OCI-LY7 (cell line): ENCODE measurements around the gene SPOP. TPM values are rescaled to one million over a fixed set of nuclear protein-coding genes. Genes with fewer than 3 reads are reported as not detected.
A peak's percentile ranks its signal among the peaks of the same experiment; 100 is the strongest.
"Not testable (repeated sequence)": the region's sequence is repeated elsewhere in the genome, so short reads cannot be mapped to it uniquely, and the experiment has no call there.

ENCODE experiments used
- BruUV-seq: library from RNA; stranded (reverse); fragments of 400-500 nt; replicated peaks from 2 replicates; lab custom pipeline; 2021; lab: Mats Ljungman, UMichigan
- CTCF ChIA-PET: fragments of 300-600 bp; sonication (Branson Sonifier 250); formaldehyde crosslinking; loops from one replicate; lab custom pipeline; 2022; ENCODE audit warnings: antibody characterized with exemption; ENCODE audit not compliant: unreplicated experiment; lab: Charles Lee
- POLR2A ChIA-PET: fragments of 300-600 bp; sonication (Branson Sonifier 250); formaldehyde crosslinking; loops from one replicate; lab custom pipeline; 2022; ENCODE audit warnings: antibody characterized with exemption; lab: Charles Lee
- DNase-seq: peaks from one replicate; pipeline ENCODE4 v3.0.0-alpha.2; 2015; ENCODE audit warnings: low spot score
- H2AFZ ChIP-seq: fragments of 200-600 bp; sonication (generic), shearing (Covaris generic); 2 replicates; pipeline ENCODE4 v1.6.1; 2014; ENCODE audit warnings: mild to moderate bottlenecking, antibody characterized with exemption, low read length, moderate library complexity
- H3K27ac ChIP-seq: fragments of 200-600 bp; sonication (generic); 2 replicates; pipeline ENCODE4 v1.5.1; 2014; ENCODE audit warnings: mixed run types, low read depth, mild to moderate bottlenecking, moderate library complexity, low read length, inconsistent platforms; ENCODE audit not compliant: poor library complexity, severe bottlenecking
- H3K36me3 ChIP-seq: fragments of 200-600 bp; sonication (generic); 2 replicates; pipeline ENCODE4 v1.6.1; 2014; ENCODE audit warnings: mild to moderate bottlenecking, antibody characterized with exemption, low read length, moderate library complexity, mixed read lengths; ENCODE audit not compliant: insufficient read depth
- H3K4me1 ChIP-seq: fragments of 200-600 bp; sonication (generic); 2 replicates; pipeline ENCODE4 v1.5.1; 2014; ENCODE audit warnings: mild to moderate bottlenecking, low read length; ENCODE audit not compliant: insufficient read depth, poor library complexity, severe bottlenecking
- H3K4me2 ChIP-seq: fragments of 200-600 bp; sonication (generic); 2 replicates; pipeline ENCODE4 v1.6.1; 2014; ENCODE audit warnings: mild to moderate bottlenecking, low read length
- H3K4me3 ChIP-seq: fragments of 200-600 bp; sonication (generic); 2 replicates; pipeline ENCODE4 v1.5.1; 2014; ENCODE audit warnings: mild to moderate bottlenecking, low read depth, low read length; ENCODE audit not compliant: poor library complexity, severe bottlenecking
- H3K79me2 ChIP-seq: fragments of 200-600 bp; sonication (generic); 2 replicates; pipeline ENCODE4 v1.6.1; 2016; ENCODE audit warnings: low read depth, mild to moderate bottlenecking, low read length, moderate library complexity, mixed read lengths; ENCODE audit not compliant: insufficient read depth
- H3K9me2 ChIP-seq: fragments of 200-600 bp; sonication (generic); 2 replicates; pipeline ENCODE4 v1.6.1; 2016; ENCODE audit warnings: mild to moderate bottlenecking, low read length, mixed read lengths; ENCODE audit not compliant: insufficient read depth
- H3K9me3 ChIP-seq: fragments of 200-600 bp; sonication (generic); 2 replicates; pipeline ENCODE4 v1.6.1; 2014; ENCODE audit warnings: mild to moderate bottlenecking, mixed run types, low read length, mixed read lengths
- H4K20me1 ChIP-seq: fragments of 200-600 bp; sonication (generic); 2 replicates; pipeline ENCODE4 v1.6.1; 2014; ENCODE audit warnings: mild to moderate bottlenecking, antibody characterized with exemption, low read length, moderate library complexity, mixed read lengths; ENCODE audit not compliant: insufficient read depth
- EZH2phosphoT487 ChIP-seq: fragments of 200-600 bp; sonication (generic); IDR thresholded peaks from 2 replicates; pipeline ENCODE4 v1.6.1; 2018; ENCODE audit warnings: low read depth, borderline replicate concordance, mild to moderate bottlenecking, mixed run types, antibody characterized with exemption, low read length, moderate library complexity, mixed read lengths
- intact Hi-C: fragments of 100-400 bp; cut with micrococcal nuclease; formaldehyde crosslinking; loops from one replicate; pipeline ENCODE4 v1.10.0; 2022; ENCODE audit not compliant: unreplicated experiment
- total RNA-seq, 2 experiments: library from RNA; depleted of rRNA in 1 of 2; stranded (reverse); fragments of >200 nt in 1 of 2; shearing (Covaris generic) in 1 of 2; gene quantifications; 2 replicates each; pipeline ENCODE4 v1.2.3, GENCODE V29; 2014 to 2022
- TF ChIP-seq, protein P1 (sequence below): fragments of 200-600 bp; sonication (generic); conservative IDR thresholded peaks from 2 replicates; pipeline ENCODE4 v1.5.1; 2014; ENCODE audit warnings: mild to moderate bottlenecking, antibody characterized with exemption, low read length, moderate library complexity, mixed read lengths

The SPOP gene
- total RNA-seq, 2 experiments from 2014 or later, result 37.8 to 69.0 TPM

- Histone ChIP-seq H3K36me3 (peaks cover 43% of the 10 kb centered on the region), H3K4me1 (peaks cover 24% of the 10 kb centered on the region), H4K20me1 (peaks cover 36% of the 10 kb centered on the region; the same call in 1 of the 2 replicates), H2AFZ (no peak overlapping the region), H3K27ac (no peak overlapping the region), H3K79me2 (peaks cover 77% of the 10 kb centered on the region), H3K4me2 (peak overlapping the region; percentile 98), H3K9me2 (no peaks in the 10 kb centered on the region), H3K9me3 (no peaks in the 10 kb centered on the region), H3K4me3 (no peak overlapping the region)
- ChIA-PET CTCF (no interaction called here), POLR2A (interaction anchor here (0.8 to 1.0 kb wide), 4 partner anchors 9 to 64 kb away, joined by 3 to 5 read pairs (median 4); no protein-coding TSS in a partner anchor)
- TF ChIP-seq, protein P1, sequence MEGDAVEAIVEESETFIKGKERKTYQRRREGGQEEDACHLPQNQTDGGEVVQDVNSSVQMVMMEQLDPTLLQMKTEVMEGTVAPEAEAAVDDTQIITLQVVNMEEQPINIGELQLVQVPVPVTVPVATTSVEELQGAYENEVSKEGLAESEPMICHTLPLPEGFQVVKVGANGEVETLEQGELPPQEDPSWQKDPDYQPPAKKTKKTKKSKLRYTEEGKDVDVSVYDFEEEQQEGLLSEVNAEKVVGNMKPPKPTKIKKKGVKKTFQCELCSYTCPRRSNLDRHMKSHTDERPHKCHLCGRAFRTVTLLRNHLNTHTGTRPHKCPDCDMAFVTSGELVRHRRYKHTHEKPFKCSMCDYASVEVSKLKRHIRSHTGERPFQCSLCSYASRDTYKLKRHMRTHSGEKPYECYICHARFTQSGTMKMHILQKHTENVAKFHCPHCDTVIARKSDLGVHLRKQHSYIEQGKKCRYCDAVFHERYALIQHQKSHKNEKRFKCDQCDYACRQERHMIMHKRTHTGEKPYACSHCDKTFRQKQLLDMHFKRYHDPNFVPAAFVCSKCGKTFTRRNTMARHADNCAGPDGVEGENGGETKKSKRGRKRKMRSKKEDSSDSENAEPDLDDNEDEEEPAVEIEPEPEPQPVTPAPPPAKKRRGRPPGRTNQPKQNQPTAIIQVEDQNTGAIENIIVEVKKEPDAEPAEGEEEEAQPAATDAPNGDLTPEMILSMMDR, result no peak
- TF ChIP-seq EZH2phosphoT487, result no peak
- intact Hi-C loops, result loop anchor here (10.0 kb wide), 2 partner anchors 460 to 480 kb away; partner anchors contain the start of genes ABI3, GNGT2 and PPP1R9B
- DNase-seq, result no peak
- BruUV-seq, result no TSS peak
These were observed 3.4 kb downstream of the SPOP start for GRCh38 chr17:49674507-49674906.

DNA sequence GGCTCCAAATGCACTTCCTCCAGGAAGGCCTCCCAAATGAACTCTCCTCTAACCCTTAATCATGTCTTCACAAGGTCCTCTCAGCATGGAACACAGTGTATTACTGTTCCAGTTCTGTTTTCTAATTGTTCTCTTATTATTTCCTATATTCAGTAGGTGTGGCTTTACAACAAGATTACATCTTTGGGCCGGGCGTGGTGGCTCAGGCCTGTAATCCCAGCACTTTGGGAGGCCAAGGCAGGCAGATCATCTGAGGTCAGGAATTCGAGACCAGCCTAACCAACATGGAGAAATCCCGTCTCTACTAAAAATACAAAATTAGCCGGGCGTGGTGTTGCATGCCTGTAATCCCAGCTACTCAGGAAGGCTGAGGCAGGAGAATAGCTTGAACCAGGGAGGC, 4.2 kb downstream of the SPOP start:
- H3K4me2 ChIP-seq, H3K27ac ChIP-seq, BruUV-seq, CTCF ChIA-PET, H3K9me3 ChIP-seq, H3K4me3 ChIP-seq, DNase-seq, H2AFZ ChIP-seq, H3K9me2 ChIP-seq: not testable (repeated sequence)
- Histone ChIP-seq H4K20me1 (peaks cover 36% of the 10 kb centered on the region; the same call in 1 of the 2 replicates), H3K4me1 (peaks cover 24% of the 10 kb centered on the region), H3K36me3 (peaks cover 43% of the 10 kb centered on the region), H3K79me2 (peaks cover 81% of the 10 kb centered on the region)
- POLR2A ChIA-PET, result interaction anchor here (0.8 kb wide), 1 partner anchor 12 kb away, joined by 4 read pairs; no protein-coding TSS in a partner anchor
- intact Hi-C loops, result loop anchor here (10.0 kb wide), 2 partner anchors 459 to 481 kb away; partner anchors contain the start of genes ABI3, GNGT2 and PPP1R9B

DNA sequence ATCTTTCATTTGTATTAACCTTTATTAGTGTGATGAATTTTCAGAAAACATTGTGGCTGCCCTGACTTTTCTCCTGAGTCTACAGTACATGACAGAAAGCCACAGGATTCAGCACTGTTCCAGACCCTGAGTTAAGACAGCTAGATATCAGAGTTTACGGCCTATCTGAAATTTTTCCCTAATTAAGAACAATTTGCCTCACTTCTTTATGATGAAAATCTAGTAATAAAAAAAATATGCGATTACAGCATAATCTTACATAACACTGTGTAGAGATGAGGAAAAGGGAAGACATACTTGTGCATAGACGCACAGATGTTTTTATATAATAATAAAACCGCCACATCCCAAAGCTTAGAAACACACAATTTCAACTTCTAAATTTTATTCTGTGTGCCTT, 7.3 kb downstream of the SPOP start:
- H2AFZ ChIP-seq, result no peak overlapping the region
- no peak overlapping the region for H3K4me3 ChIP-seq
- CTCF ChIA-PET, result no interaction called here
- no peaks in the 10 kb centered on the region for H3K9me2 ChIP-seq
- peaks cover 96% of the 10 kb centered on the region for H3K79me2 ChIP-seq
- H3K9me3 ChIP-seq, result no peaks in the 10 kb centered on the region
- BruUV-seq, result TSS peak; percentile 4
- H3K36me3 ChIP-seq, result peaks cover 67% of the 10 kb centered on the region
- TF ChIP-seq, protein P1, result no peak
- TF ChIP-seq EZH2phosphoT487, result no peak
- H3K27ac ChIP-seq, result no peak overlapping the region
- H3K4me2 ChIP-seq, result no peak overlapping the region
- intact Hi-C loops, result loop anchor here (10.0 kb wide), 2 partner anchors 456 to 484 kb away; partner anchors contain the start of genes ABI3, GNGT2 and PPP1R9B
- no peak for DNase-seq
- peaks cover 10% of the 10 kb centered on the region for H3K4me1 ChIP-seq
- H4K20me1 ChIP-seq, result peaks cover 28% of the 10 kb centered on the region; the same call in 1 of the 2 replicates
- POLR2A ChIA-PET, result no interaction called here
